B cell (primary cell): ENCODE results near the gene VAPB.

ENCODE experiments used
- CTCF ChIP-seq: fragments of 200-600 bp; IDR thresholded peaks from one replicate; pipeline ENCODE4 v1.8.0; 2022; ENCODE audit warnings: antibody characterized with exemption, mild to moderate bottlenecking
- EZH2 ChIP-seq: IDR thresholded peaks from 2 replicates; pipeline ENCODE4 v1.6.1; 2012; ENCODE audit warnings: borderline replicate concordance, low read depth, mild to moderate bottlenecking, moderate library complexity, low read length; ENCODE audit not compliant: insufficient read depth, poor library complexity, severe bottlenecking

- TF ChIP-seq CTCF = no peak
- TF ChIP-seq EZH2 = no peak
These were observed 39.3 kb downstream of the VAPB start for GRCh38 chr20:58428364-58428763.
